GM19328 (cell line): ENCODE results near the gene THAP6.

Experiments
- ATAC-seq: cut with Tn5 transposase; IDR thresholded peaks from one replicate; pipeline ENCODE4 v1.9.1; 2021; ENCODE audit warnings: mild to moderate bottlenecking, moderate library complexity; ENCODE audit not compliant: unreplicated experiment

THAP6 gene

GRCh38 chr4:75567725-75568124, 53.5 kb downstream of the THAP6 start:
- ATAC-seq = no peak
